CD8-positive, alpha-beta memory T cell (primary cell): Measurements from ENCODE around the gene LBHD2. TPM values are rescaled to one million over a fixed set of nuclear protein-coding genes. Genes with fewer than 3 reads are reported as not detected.
A peak's percentile ranks its signal among the peaks of the same experiment; 100 is the strongest.

Source experiments
- CTCF ChIA-PET: fragments of 350-600 bp; sonication (Branson Sonifier 250); formaldehyde crosslinking; loops from one replicate; lab custom pipeline; 2021; ENCODE audit warnings: antibody characterized with exemption; lab: Charles Lee
- POLR2A ChIA-PET: fragments of 350-600 bp; sonication (Branson Sonifier 250); formaldehyde crosslinking; loops from one replicate; lab custom pipeline; 2021; ENCODE audit warnings: antibody characterized with exemption; lab: Charles Lee
- DNase-seq, 5 donors: peaks; one replicate each; pipeline versions ENCODE4 v3.0.0 to v3.0.0-alpha.2; 2020 to 2022; ENCODE audit warnings: mixed read lengths in 1 of 5
- H3K27ac ChIP-seq: one replicate; pipeline ENCODE4 v1.7.0; 2013; ENCODE audit warnings: low read depth, mild to moderate bottlenecking, low read length, moderate library complexity
- H3K27me3 ChIP-seq: 2 replicates; pipeline ENCODE4 v1.7.0; 2013; ENCODE audit warnings: low read length, mild to moderate bottlenecking; ENCODE audit not compliant: insufficient read depth, poor library complexity, severe bottlenecking
- H3K36me3 ChIP-seq: 2 replicates; pipeline ENCODE4 v1.7.0; 2013; ENCODE audit warnings: mild to moderate bottlenecking, low read length, moderate library complexity; ENCODE audit not compliant: insufficient read depth
- H3K4me1 ChIP-seq: 2 replicates; pipeline ENCODE4 v1.7.0; 2013; ENCODE audit warnings: mild to moderate bottlenecking, low read length, moderate library complexity; ENCODE audit not compliant: insufficient read depth
- H3K4me3 ChIP-seq: 2 replicates; pipeline ENCODE4 v1.7.0; 2013; ENCODE audit warnings: mild to moderate bottlenecking, low read length
- H3K9me3 ChIP-seq: 2 replicates; pipeline ENCODE4 v1.7.0; 2013; ENCODE audit warnings: mild to moderate bottlenecking, low read length
- H3K27ac Mint-ChIP-seq, 8 donors: one replicate each; pipeline ENCODE4 v1.8.0; 2020 to 2021; ENCODE audit warnings: mixed read lengths in 8 of 8, mild to moderate bottlenecking in 6 of 8, inconsistent platforms in 3 of 8, moderate library complexity in 3 of 8
- H3K27me3 Mint-ChIP-seq, 2 donors: one replicate each; pipeline ENCODE4 v1.8.0; 2020 to 2021; ENCODE audit warnings: mixed read lengths in 2 of 2, mild to moderate bottlenecking in 1 of 2, moderate library complexity in 1 of 2
- H3K36me3 Mint-ChIP-seq, 3 donors: one replicate each; pipeline ENCODE4 v1.8.0; 2020 to 2021; ENCODE audit warnings: mixed read lengths in 3 of 3, inconsistent platforms in 1 of 3, mild to moderate bottlenecking in 1 of 3
- H3K4me1 Mint-ChIP-seq, 3 donors: one replicate each; pipeline ENCODE4 v1.8.0; 2020 to 2021; ENCODE audit warnings: mixed read lengths in 3 of 3, inconsistent platforms in 1 of 3, mild to moderate bottlenecking in 1 of 3
- H3K4me3 Mint-ChIP-seq, 7 donors: one replicate each; pipeline ENCODE4 v1.8.0; 2020 to 2021; ENCODE audit warnings: mixed read lengths in 7 of 7, mild to moderate bottlenecking in 6 of 7, moderate library complexity in 4 of 7, inconsistent platforms in 2 of 7
- H3K9me3 Mint-ChIP-seq, 5 donors: one replicate each; pipeline ENCODE4 v1.8.0; 2020 to 2022; ENCODE audit warnings: mixed read lengths in 5 of 5, mild to moderate bottlenecking in 3 of 5, moderate library complexity in 2 of 5, inconsistent platforms in 1 of 5
- polyA plus RNA-seq: library from polyadenylated mRNA; unstranded; fragments of 300-500 nt; fragmentation: Illumina TruSeq; gene quantifications from one replicate; pipeline ENCODE4 v1.2.3, GENCODE V29; 2021
- total RNA-seq, 2 experiments: library from RNA; stranded (reverse); gene quantifications; one replicate each; pipeline ENCODE4 v1.2.3, GENCODE V29; 2021

Gene LBHD2
- total and polyA plus RNA-seq, 3 experiments from 2014 or later: not detected

- ChIA-PET POLR2A (no interaction called here), CTCF (interaction anchor here (1.4 kb wide), 1 partner anchor 33 kb away, joined by 3 read pairs; no protein-coding TSS in a partner anchor)
- Mint-ChIP-seq H3K27me3 (peaks cover 6 to 21% of the 10 kb centered on the region in 2 donors), H3K4me1 (peaks cover 0 to 5% (median 4%) of the 10 kb centered on the region in 3 donors), H3K27ac (no peak overlapping the region), H3K9me3 (no peaks in the 10 kb centered on the region), H3K4me3 (no peak overlapping the region), H3K36me3 (peaks cover 0 to 1% (median 0%) of the 10 kb centered on the region in 3 donors)
- no peak for DNase-seq
- no peaks in the 10 kb centered on the region for H3K4me1 ChIP-seq
- no peaks in the 10 kb centered on the region for H3K27me3 ChIP-seq
- H3K4me3 ChIP-seq: no peak overlapping the region
- no peaks in the 10 kb centered on the region for H3K36me3 ChIP-seq
- no peak overlapping the region for H3K27ac ChIP-seq
- H3K9me3 ChIP-seq: no peaks in the 10 kb centered on the region
These were observed 13.0 kb upstream of the LBHD2 start for GRCh38 chr14:103070971-103071542.

DNA sequence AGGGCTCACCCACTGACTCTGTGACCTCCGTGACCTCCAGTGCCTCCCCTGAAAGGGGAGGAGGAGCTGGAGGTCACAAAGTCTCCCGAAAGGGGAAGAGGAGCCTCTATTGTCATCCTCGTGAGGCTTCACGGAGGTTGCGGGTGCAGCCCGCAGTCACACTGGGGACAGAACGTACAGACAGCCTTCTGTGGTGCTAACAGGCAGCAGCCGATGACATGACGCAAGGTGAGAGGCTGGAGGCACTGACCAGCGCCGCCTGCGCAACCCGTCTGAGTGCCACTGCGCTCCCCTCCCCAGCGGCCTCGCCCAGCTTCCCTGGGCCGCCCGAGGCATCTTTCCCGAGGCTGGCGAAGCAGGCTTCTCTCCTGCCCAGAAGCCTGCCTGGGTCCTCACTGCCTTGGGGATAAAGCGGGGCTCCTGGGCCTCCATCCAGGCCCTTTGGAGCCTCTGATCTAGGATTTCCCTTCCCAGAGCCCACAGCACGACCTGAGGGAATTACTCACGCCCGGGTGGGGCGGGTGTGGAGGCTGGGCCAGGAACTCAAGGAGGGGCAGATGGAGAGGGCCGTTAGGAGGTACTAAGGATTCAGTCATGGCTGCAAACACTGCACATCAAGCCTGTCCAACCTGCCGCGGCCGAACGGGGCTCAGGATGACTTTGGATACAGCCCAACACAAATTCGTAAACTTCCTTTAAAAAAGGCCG, 12.3 kb upstream of the LBHD2 start:
- DNase-seq: no peak
- Histone ChIP-seq H3K4me1 (no peaks in the 10 kb centered on the region), H3K4me3 (no peak overlapping the region), H3K27me3 (no peaks in the 10 kb centered on the region), H3K9me3 (no peaks in the 10 kb centered on the region), H3K36me3 (no peaks in the 10 kb centered on the region), H3K27ac (no peak overlapping the region)
- Mint-ChIP-seq H3K9me3 (no peaks in the 10 kb centered on the region), H3K27ac (no peak overlapping the region), H3K27me3 (peaks cover 9 to 21% of the 10 kb centered on the region in 2 donors), H3K4me3 (peak overlapping the region in 1 of 7 donors; percentile 18), H3K4me1 (peaks cover 0 to 5% (median 4%) of the 10 kb centered on the region in 3 donors), H3K36me3 (peaks cover 0 to 1% (median 0%) of the 10 kb centered on the region in 3 donors)
- ChIA-PET CTCF (interaction anchor here (1.4 kb wide), 1 partner anchor 33 kb away, joined by 3 read pairs; no protein-coding TSS in a partner anchor), POLR2A (no interaction called here)

- ChIA-PET POLR2A (no interaction called here), CTCF (no interaction called here)
- Mint-ChIP-seq H3K9me3 (no peaks in the 10 kb centered on the region), H3K27me3 (peaks cover 9 to 17% of the 10 kb centered on the region in 2 donors), H3K27ac (no peak overlapping the region), H3K36me3 (peaks cover 0 to 1% (median 0%) of the 10 kb centered on the region in 3 donors), H3K4me1 (peaks cover 0 to 5% (median 4%) of the 10 kb centered on the region in 3 donors), H3K4me3 (no peak overlapping the region)
- Histone ChIP-seq H3K27ac (no peak overlapping the region), H3K36me3 (no peaks in the 10 kb centered on the region), H3K4me3 (no peak overlapping the region), H3K9me3 (no peaks in the 10 kb centered on the region), H3K27me3 (no peaks in the 10 kb centered on the region), H3K4me1 (no peaks in the 10 kb centered on the region)
- no peak for DNase-seq
These were observed 11.2 kb upstream of the LBHD2 start for GRCh38 chr14:103072595-103073366.

- Mint-ChIP-seq H3K9me3 (no peaks in the 10 kb centered on the region), H3K4me3 (no peak overlapping the region), H3K27ac (no peak overlapping the region), H3K4me1 (peaks cover 0 to 6% (median 5%) of the 10 kb centered on the region in 3 donors), H3K36me3 (peaks cover 0 to 1% (median 0%) of the 10 kb centered on the region in 3 donors), H3K27me3 (peaks cover 11 to 16% of the 10 kb centered on the region in 2 donors)
- ChIA-PET POLR2A (no interaction called here), CTCF (interaction anchor here (1.6 kb wide), 1 partner anchor 8 kb away, joined by 4 read pairs; no protein-coding TSS in a partner anchor)
- Histone ChIP-seq H3K4me3 (no peak overlapping the region), H3K27me3 (no peaks in the 10 kb centered on the region), H3K36me3 (no peaks in the 10 kb centered on the region), H3K4me1 (no peaks in the 10 kb centered on the region), H3K27ac (no peak overlapping the region), H3K9me3 (no peaks in the 10 kb centered on the region)
- no peak for DNase-seq
These were observed 10.6 kb upstream of the LBHD2 start for GRCh38 chr14:103073367-103073875.

DNA sequence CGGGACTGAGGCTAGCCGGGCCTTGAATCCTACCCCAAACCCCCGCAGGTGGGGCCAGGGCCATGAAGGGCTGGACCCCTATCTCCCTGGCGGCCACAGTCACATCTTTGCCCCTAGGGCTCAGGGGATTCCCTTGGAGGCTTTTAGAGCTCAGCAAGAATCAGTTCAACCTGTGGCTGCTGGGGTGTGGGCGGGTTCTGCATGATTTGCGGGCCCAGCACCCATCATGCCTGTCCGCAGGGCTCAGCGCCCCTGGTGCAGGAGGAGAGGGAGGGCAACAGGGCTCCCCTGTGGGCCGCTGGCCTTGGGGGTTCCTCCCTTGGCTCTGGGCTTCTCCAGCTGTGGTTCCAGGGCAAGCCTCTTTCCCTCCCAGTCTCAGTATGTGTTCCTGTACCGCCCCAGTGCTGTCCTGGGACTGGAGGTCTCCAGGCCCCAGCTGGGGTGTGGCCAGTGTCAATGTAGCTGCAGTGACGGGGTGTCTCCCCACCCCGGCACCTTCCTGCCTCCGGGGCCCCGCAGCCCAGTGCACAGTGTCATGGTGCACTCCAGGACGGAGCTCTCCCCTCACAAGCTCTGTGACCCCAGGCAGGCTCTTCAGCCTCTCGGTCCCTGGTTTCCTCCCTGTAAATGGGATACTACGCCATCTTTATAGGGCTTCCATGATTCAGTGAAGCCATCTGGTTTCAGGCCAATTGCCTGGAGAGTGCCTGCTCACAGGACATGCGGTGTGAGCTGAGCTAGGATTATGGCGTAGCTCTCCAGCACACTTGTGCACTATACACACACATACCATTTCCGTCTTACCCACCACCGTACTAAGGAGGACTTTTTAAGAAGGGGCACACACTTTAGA, 9.9 kb upstream of the LBHD2 start:
- Histone ChIP-seq H3K9me3 (no peaks in the 10 kb centered on the region), H3K4me1 (no peaks in the 10 kb centered on the region), H3K27ac (no peak overlapping the region), H3K27me3 (no peaks in the 10 kb centered on the region), H3K36me3 (no peaks in the 10 kb centered on the region), H3K4me3 (no peak overlapping the region)
- no peak for DNase-seq
- no peaks in the 10 kb centered on the region for H3K36me3 Mint-ChIP-seq
- peaks cover 0 to 6% (median 5%) of the 10 kb centered on the region in 3 donors for H3K4me1 Mint-ChIP-seq
- peak overlapping the region in 1 of 8 donors; percentile 31 for H3K27ac Mint-ChIP-seq
- H3K4me3 Mint-ChIP-seq: peak overlapping the region in 5 of 7 donors; percentile 5 to 51 (median 45)
- H3K27me3 Mint-ChIP-seq: peaks cover 7 to 16% of the 10 kb centered on the region in 2 donors
- ChIA-PET POLR2A (no interaction called here), CTCF (interaction anchor here (1.5 to 1.6 kb wide), 2 partner anchors 8 to 379 kb away, joined by 3 to 4 read pairs; no protein-coding TSS in a partner anchor)
- H3K9me3 Mint-ChIP-seq: no peaks in the 10 kb centered on the region

DNA sequence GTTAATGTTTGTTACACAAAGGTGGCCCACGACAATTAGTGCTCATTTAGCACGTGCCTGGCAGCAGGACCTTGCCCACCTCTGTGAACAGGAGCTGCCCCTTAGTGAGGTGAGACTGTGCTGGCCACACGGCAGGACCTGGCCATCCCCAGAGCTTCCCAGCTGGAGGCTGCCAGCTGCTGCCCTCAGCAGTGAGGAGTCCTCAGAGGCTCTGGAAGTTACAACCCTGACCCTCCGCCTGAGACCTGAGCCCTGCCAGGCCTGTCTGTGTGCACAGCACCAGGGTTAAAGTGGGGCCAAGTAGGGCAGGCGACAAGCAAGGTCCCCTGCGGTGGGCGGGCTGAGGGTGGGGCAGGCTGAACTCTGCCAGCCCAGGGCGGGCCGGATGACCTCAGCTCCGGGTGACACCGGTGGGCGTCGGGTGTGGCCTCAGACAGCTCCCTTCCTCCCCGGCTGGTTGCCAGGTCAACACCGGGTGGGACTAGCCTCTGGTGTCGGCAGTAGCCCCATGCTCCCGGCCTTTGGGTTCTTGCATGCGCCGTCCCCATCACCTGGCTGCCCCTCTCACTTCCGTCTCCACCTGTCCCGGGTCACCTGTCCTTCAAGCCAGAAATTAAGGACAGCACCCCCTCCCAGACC, 9.2 kb upstream of the LBHD2 start:
- Histone ChIP-seq H3K9me3 (no peaks in the 10 kb centered on the region), H3K4me1 (no peaks in the 10 kb centered on the region), H3K27ac (no peak overlapping the region), H3K4me3 (peak overlapping the region; percentile 19), H3K36me3 (no peaks in the 10 kb centered on the region), H3K27me3 (no peaks in the 10 kb centered on the region)
- Mint-ChIP-seq H3K36me3 (no peaks in the 10 kb centered on the region), H3K9me3 (no peaks in the 10 kb centered on the region), H3K27me3 (peaks cover 7 to 13% of the 10 kb centered on the region in 2 donors), H3K27ac (peak overlapping the region in 1 of 8 donors; percentile 31), H3K4me3 (peak overlapping the region in 6 of 7 donors; percentile 9 to 51 (median 38)), H3K4me1 (peaks cover 0 to 6% (median 5%) of the 10 kb centered on the region in 3 donors)
- ChIA-PET POLR2A (no interaction called here), CTCF (interaction anchor here (1.5 to 1.6 kb wide), 2 partner anchors 9 to 380 kb away, joined by 3 to 4 read pairs; no protein-coding TSS in a partner anchor)
- DNase-seq: peak in 4 of 5 donors; percentile 16 to 48 (median 28)

- no peak overlapping the region for H3K27ac Mint-ChIP-seq
- H3K9me3 Mint-ChIP-seq: no peaks in the 10 kb centered on the region
- no peak overlapping the region for H3K4me3 ChIP-seq
- no peaks in the 10 kb centered on the region for H3K27me3 ChIP-seq
- no peak overlapping the region for H3K27ac ChIP-seq
- H3K4me3 Mint-ChIP-seq: no peak overlapping the region
- no peaks in the 10 kb centered on the region for H3K4me1 ChIP-seq
- DNase-seq: peak; percentile 69 to 84 (median 72)
- H3K9me3 ChIP-seq: no peaks in the 10 kb centered on the region
- peaks cover 0 to 6% (median 5%) of the 10 kb centered on the region in 3 donors for H3K4me1 Mint-ChIP-seq
- no peaks in the 10 kb centered on the region for H3K36me3 Mint-ChIP-seq
- ChIA-PET CTCF (interaction anchor here (1.2 kb wide), 1 partner anchor 385 kb away, joined by 3 read pairs; no protein-coding TSS in a partner anchor), POLR2A (no interaction called here)
- peaks cover 4 to 5% of the 10 kb centered on the region in 2 donors for H3K27me3 Mint-ChIP-seq
- H3K36me3 ChIP-seq: no peaks in the 10 kb centered on the region
These were observed 5.6 kb upstream of the LBHD2 start for GRCh38 chr14:103078420-103078749.
